Measurements from ENCODE around the gene GABRB3. TPM values are rescaled to one million over a fixed set of nuclear protein-coding genes. Genes with fewer than 3 reads are reported as not detected.

The GABRB3 gene
- polyA plus RNA-seq, 1 donor from 2014 or later = 78.3 TPM

DNA sequence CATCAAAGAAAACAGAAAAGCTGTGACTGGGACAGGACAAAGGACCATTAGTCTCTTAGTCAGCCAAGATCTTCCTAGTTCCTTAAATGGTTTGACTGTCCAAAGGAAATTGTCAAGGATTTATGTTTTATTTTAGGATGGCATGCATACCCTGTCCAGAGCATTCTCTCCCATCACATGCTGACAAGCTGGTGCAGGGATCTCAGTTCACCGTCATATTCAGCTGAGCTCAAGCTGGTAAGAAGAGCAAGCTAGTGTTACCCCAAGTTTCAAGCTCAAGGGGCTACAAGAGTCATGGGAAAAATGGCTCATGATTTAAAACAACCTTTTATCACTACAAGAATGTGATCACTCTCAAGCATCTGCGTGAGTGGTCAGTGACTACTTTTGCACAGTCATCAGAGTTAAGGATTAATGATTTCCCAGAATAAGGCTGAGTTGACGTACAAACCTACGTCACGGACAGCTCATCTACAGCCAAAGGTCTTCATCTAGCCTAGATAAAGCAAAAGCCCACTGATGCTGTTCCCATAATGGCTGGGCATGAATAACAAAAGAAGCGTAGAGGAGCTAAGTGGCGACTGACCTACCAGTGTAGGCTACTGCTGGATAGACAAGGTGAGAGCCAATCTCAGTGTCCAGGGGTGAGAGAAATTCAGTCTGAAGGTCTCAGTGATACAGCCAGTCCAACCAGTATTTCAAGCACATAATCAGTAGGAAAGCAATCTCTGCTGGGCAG, 157.5 kb downstream of the GABRB3 start:
- no peak for TF ChIP-seq EZH2 (IDR thresholded peaks at IDR 0.05; ENCODE audit: borderline replicate concordance, insufficient read depth, low read length, poor library complexity, severe bottlenecking)
- no peak for TF ChIP-seq EP300 (conservative IDR thresholded peaks at IDR 0.05; ENCODE audit: poor library complexity, severe bottlenecking)
- TF ChIP-seq POLR2AphosphoS5 (IDR thresholded peaks at IDR 0.05) = no peak
- Histone ChIP-seq H3F3A (ENCODE audit: insufficient read depth, low read length, poor library complexity, severe bottlenecking) (no peaks in the 10 kb centered on the region), H3K9me3 (ENCODE audit: low read length) (no peaks in the 10 kb centered on the region), H3K79me2 (replicated peaks; ENCODE audit: insufficient read depth, low read length) (peaks cover 6% of the 10 kb centered on the region), H3K4me3 (ENCODE audit: low read length) (no peak overlapping the region), H2AFZ (ENCODE audit: low read depth, low read length) (no peak overlapping the region), H3K36me3 (ENCODE audit: insufficient read depth, low read length) (peaks cover 3% of the 10 kb centered on the region), H3K9me2 (ENCODE audit: insufficient read depth, low read length) (no peaks in the 10 kb centered on the region), H3K27ac (ENCODE audit: low read length) (no peak overlapping the region), H3K4me2 (ENCODE audit: low read length) (no peak overlapping the region), H3K27me3 (ENCODE audit: insufficient read depth, low read depth, low read length) (no peaks in the 10 kb centered on the region), H4K20me1 (ENCODE audit: insufficient read depth) (no peaks in the 10 kb centered on the region), H3K9ac (ENCODE audit: low read length) (no peak overlapping the region)

DNA sequence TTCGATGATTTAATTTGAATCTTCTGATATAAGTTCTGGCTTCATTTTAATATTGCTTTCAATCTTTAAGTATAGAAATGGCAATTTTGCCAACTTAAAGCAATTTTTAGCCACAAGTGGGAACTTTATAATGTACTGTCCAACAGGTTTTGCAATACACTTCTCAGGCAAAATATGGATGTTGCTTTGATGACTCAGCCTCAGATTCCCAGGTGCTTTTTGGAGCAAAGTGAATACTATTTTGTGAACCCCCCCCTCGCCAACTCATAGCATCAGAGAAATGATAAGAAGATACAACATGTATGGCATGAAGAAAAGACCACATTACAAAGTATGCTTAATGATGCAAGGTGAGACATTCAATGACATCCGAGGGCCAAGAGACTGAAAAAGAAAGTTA, 158.1 kb downstream of the GABRB3 start:
- Histone ChIP-seq H3K9me2 (ENCODE audit: insufficient read depth, low read length) (no peaks in the 10 kb centered on the region), H2AFZ (ENCODE audit: low read depth, low read length) (no peak overlapping the region), H3K9me3 (ENCODE audit: low read length) (no peaks in the 10 kb centered on the region)

More for the DNA sequence above, 158.1 kb downstream of the GABRB3 start:
- Histone ChIP-seq H4K20me1 (ENCODE audit: insufficient read depth) (no peaks in the 10 kb centered on the region), H3K36me3 (ENCODE audit: insufficient read depth, low read length) (no peaks in the 10 kb centered on the region), H3K4me3 (ENCODE audit: low read length) (no peak overlapping the region), H3K4me2 (ENCODE audit: low read length) (no peak overlapping the region), H3K79me2 (replicated peaks; ENCODE audit: insufficient read depth, low read length) (peaks cover 6% of the 10 kb centered on the region), H3K27me3 (ENCODE audit: insufficient read depth, low read depth, low read length) (no peaks in the 10 kb centered on the region), H3K9ac (ENCODE audit: low read length) (no peak overlapping the region), H3F3A (ENCODE audit: insufficient read depth, low read length, poor library complexity, severe bottlenecking) (no peaks in the 10 kb centered on the region), H3K27ac (ENCODE audit: low read length) (no peak overlapping the region)
- TF ChIP-seq POLR2AphosphoS5 (IDR thresholded peaks at IDR 0.05) (no peak), MXI1 (conservative IDR thresholded peaks at IDR 0.05; ENCODE audit: poor library complexity, severe bottlenecking) (no peak), SMC3 (conservative IDR thresholded peaks at IDR 0.05; ENCODE audit: poor library complexity) (no peak), RAD21 (conservative IDR thresholded peaks at IDR 0.05) (no peak), EP300 (conservative IDR thresholded peaks at IDR 0.05; ENCODE audit: poor library complexity, severe bottlenecking) (no peak), TAF1 (IDR thresholded peaks at IDR 0.05; ENCODE audit: low read depth) (no peak), EZH2 (IDR thresholded peaks at IDR 0.05; ENCODE audit: borderline replicate concordance, insufficient read depth, low read length, poor library complexity, severe bottlenecking) (no peak)
- TF ChIP-seq, protein P1, sequence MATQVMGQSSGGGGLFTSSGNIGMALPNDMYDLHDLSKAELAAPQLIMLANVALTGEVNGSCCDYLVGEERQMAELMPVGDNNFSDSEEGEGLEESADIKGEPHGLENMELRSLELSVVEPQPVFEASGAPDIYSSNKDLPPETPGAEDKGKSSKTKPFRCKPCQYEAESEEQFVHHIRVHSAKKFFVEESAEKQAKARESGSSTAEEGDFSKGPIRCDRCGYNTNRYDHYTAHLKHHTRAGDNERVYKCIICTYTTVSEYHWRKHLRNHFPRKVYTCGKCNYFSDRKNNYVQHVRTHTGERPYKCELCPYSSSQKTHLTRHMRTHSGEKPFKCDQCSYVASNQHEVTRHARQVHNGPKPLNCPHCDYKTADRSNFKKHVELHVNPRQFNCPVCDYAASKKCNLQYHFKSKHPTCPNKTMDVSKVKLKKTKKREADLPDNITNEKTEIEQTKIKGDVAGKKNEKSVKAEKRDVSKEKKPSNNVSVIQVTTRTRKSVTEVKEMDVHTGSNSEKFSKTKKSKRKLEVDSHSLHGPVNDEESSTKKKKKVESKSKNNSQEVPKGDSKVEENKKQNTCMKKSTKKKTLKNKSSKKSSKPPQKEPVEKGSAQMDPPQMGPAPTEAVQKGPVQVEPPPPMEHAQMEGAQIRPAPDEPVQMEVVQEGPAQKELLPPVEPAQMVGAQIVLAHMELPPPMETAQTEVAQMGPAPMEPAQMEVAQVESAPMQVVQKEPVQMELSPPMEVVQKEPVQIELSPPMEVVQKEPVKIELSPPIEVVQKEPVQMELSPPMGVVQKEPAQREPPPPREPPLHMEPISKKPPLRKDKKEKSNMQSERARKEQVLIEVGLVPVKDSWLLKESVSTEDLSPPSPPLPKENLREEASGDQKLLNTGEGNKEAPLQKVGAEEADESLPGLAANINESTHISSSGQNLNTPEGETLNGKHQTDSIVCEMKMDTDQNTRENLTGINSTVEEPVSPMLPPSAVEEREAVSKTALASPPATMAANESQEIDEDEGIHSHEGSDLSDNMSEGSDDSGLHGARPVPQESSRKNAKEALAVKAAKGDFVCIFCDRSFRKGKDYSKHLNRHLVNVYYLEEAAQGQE (IDR thresholded peaks at IDR 0.05; ENCODE audit: borderline replicate concordance) = no peak
- TF ChIP-seq, protein P2, sequence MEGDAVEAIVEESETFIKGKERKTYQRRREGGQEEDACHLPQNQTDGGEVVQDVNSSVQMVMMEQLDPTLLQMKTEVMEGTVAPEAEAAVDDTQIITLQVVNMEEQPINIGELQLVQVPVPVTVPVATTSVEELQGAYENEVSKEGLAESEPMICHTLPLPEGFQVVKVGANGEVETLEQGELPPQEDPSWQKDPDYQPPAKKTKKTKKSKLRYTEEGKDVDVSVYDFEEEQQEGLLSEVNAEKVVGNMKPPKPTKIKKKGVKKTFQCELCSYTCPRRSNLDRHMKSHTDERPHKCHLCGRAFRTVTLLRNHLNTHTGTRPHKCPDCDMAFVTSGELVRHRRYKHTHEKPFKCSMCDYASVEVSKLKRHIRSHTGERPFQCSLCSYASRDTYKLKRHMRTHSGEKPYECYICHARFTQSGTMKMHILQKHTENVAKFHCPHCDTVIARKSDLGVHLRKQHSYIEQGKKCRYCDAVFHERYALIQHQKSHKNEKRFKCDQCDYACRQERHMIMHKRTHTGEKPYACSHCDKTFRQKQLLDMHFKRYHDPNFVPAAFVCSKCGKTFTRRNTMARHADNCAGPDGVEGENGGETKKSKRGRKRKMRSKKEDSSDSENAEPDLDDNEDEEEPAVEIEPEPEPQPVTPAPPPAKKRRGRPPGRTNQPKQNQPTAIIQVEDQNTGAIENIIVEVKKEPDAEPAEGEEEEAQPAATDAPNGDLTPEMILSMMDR (IDR thresholded peaks at IDR 0.05; ENCODE audit: poor library complexity, severe bottlenecking) = no peak
